ENCODE data around the gene CHEK1. TPM values are rescaled to one million over a fixed set of nuclear protein-coding genes. Genes with fewer than 3 reads are reported as not detected.

The CHEK1 gene
- total RNA-seq, 6 experiments from 2014 or later: 0.59 to 6.9 (median 1.7) TPM

DNA sequence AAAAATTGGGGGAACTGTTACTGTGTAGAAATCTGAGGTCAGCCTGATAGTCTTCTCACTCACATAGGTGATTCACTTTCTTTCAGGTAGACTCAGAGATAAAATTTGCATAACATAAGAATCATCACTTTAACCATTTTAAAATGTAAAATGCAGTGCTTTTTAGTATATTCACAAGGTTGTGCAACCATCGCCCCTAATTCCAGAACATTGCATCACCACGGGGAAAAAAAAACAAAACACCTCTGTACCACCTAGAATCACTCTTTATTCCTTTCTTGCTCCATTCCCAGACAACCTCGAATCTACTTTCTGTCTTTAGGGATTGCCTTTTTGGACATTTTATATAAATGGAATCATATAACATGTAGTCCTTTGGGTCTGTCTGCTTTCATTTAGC is 20.9 kb downstream of the CHEK1 start:
- intact Hi-C loops (cut with DNase I): no loop called here
- 83% methylated on average over 3 of the region's 3 CpGs for WGBS (ENCODE audit: insufficient coverage, low coverage, low lambda C conversion rate, missing lambda C conversion rate)

DNA sequence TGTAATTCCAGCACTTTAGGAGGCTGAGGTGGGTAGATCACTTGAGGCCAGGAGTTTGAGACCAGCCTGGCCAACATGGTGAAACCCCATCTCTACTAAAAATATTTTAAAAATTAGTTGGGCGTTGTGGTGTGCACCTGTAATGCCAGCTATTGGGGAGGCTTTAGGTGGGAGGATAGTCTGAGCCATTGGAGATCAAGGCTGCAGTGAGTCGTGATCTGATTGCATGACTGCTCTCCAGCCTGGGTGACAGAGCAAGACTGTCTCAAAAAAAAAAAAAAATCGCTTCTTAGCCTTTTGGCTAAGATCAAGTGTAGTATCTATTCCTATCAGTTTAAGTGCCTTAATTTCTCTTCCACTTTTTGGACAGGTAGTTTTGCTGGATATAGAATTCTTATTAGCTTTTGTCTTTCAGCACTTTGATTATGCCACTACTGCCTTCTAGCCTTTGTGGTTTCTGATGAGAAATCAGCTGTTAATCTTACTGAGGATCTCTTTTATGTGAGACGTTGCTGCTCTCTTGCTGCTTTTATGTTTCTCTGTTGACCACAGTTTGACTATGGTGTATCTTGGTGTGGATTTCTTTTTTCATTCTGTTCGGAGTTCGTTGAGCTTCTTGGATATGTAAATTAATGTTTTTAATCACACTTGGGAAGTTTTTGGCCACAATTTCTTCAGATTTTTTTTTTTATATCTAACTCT is 24.7 kb downstream of the CHEK1 start:
- Histone ChIP-seq H3K4me1 (no peaks in the 10 kb centered on the region), H3K36me3 (no peaks in the 10 kb centered on the region), H3K27ac (no peak overlapping the region), H3K27me3 (no peaks in the 10 kb centered on the region), H3K4me3 (no peak overlapping the region), H3K9me3 (no peaks in the 10 kb centered on the region)
- TF ChIP-seq, protein P1, sequence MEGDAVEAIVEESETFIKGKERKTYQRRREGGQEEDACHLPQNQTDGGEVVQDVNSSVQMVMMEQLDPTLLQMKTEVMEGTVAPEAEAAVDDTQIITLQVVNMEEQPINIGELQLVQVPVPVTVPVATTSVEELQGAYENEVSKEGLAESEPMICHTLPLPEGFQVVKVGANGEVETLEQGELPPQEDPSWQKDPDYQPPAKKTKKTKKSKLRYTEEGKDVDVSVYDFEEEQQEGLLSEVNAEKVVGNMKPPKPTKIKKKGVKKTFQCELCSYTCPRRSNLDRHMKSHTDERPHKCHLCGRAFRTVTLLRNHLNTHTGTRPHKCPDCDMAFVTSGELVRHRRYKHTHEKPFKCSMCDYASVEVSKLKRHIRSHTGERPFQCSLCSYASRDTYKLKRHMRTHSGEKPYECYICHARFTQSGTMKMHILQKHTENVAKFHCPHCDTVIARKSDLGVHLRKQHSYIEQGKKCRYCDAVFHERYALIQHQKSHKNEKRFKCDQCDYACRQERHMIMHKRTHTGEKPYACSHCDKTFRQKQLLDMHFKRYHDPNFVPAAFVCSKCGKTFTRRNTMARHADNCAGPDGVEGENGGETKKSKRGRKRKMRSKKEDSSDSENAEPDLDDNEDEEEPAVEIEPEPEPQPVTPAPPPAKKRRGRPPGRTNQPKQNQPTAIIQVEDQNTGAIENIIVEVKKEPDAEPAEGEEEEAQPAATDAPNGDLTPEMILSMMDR (IDR thresholded peaks at IDR 0.05): no peak
- TF ChIP-seq POLR2A (IDR thresholded peaks at IDR 0.05): no peak
- ATAC-seq (no peak), DNase-seq (no peak)
- intact Hi-C loops (cut with DNase I): no loop called here
- 87% methylated on average over 6 of the region's 6 CpGs for WGBS (ENCODE audit: insufficient coverage, low coverage, low lambda C conversion rate, missing lambda C conversion rate)

More for the DNA sequence above, 20.9 kb downstream of the CHEK1 start:
- no peak for DNase-seq
- H3K9me3 ChIP-seq: no peaks in the 10 kb centered on the region
- no peak for ATAC-seq
- H3K27ac ChIP-seq: no peak overlapping the region
- no peaks in the 10 kb centered on the region for H3K4me1 ChIP-seq
- TF ChIP-seq, protein P1 (IDR thresholded peaks at IDR 0.05): no peak
- TF ChIP-seq POLR2A (IDR thresholded peaks at IDR 0.05): no peak
- no peak overlapping the region for H3K4me3 ChIP-seq
- H3K36me3 ChIP-seq: no peaks in the 10 kb centered on the region
- H3K27me3 ChIP-seq: no peaks in the 10 kb centered on the region

DNA sequence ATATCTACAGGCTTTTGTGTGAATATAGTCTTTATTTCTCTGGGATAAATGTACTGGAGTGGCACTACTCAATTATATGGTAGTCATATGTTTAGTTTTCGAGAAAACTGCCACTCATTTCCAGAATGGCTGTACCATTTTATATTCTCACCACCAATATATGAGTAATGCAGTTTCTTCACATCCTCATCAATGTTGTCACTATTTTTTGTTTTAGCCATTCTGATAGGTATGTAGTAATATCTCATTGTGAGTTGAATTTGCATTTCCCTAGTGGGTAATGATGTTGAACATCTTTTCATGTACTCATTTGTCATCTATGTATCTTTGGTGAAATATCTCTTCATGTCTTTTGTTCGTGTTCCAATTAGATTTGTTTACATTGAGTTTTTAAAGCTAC is 37.7 kb downstream of the CHEK1 start:
- Histone ChIP-seq H3K27ac (no peak overlapping the region), H3K36me3 (no peaks in the 10 kb centered on the region), H3K9me3 (peaks cover 0 to 3% (median 0%) of the 10 kb centered on the region in 4 donors), H3K4me3 (no peak overlapping the region), H3K27me3 (no peaks in the 10 kb centered on the region), H3K4me1 (no peaks in the 10 kb centered on the region)
- WGBS (ENCODE audit: insufficient coverage, low coverage, low lambda C conversion rate, missing lambda C conversion rate): 93% methylated on average over 2 of the region's 2 CpGs
- DNase-seq: no peak
- TF ChIP-seq POLR2A (IDR thresholded peaks at IDR 0.05): no peak
- TF ChIP-seq, protein P1 (IDR thresholded peaks at IDR 0.05): no peak
- no peak for ATAC-seq
- intact Hi-C loops (cut with DNase I): no loop called here

DNA sequence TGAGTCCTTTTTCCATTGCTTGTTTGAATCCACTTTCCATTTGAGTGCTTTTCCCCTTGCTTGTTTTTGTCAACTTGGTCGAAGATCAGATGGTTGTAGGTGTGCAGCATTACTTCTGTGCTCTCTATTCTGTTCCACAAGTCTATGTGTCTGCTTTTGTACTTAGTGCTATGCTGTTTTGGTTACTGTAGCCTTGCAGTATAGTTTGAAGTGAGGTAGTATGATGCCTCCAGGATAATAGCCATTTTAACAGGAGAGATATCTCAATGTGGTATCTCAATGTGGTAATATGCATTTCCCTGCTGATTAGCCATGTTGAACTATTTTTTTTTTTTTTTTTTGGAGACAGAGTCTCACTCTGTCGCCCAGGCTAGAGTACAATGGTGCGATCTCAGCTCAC is 38.9 kb downstream of the CHEK1 start:
- Histone ChIP-seq H3K36me3 (no peaks in the 10 kb centered on the region), H3K27me3 (no peaks in the 10 kb centered on the region), H3K4me3 (no peak overlapping the region), H3K9me3 (peaks cover 0 to 3% (median 0%) of the 10 kb centered on the region in 4 donors), H3K27ac (no peak overlapping the region), H3K4me1 (no peaks in the 10 kb centered on the region)
- intact Hi-C loops (cut with DNase I): no loop called here
- DNase-seq: no peak
- TF ChIP-seq, protein P1 (IDR thresholded peaks at IDR 0.05): no peak
- no peak for TF ChIP-seq POLR2A (IDR thresholded peaks at IDR 0.05)
- ATAC-seq: no peak
- 88% methylated on average over 3 of the region's 3 CpGs for WGBS (ENCODE audit: insufficient coverage, low coverage, low lambda C conversion rate, missing lambda C conversion rate)

Measured in right lobe of liver (tissue), 6 donors.